ENCODE results near the gene MED15.
A peak's percentile ranks its signal among the peaks of the same experiment; 100 is the strongest.

Gene MED15

GRCh38 chr22:20490183-20490940 lies 17.0 kb upstream of the MED15 start:
- no peak overlapping the region for H3K4me3 Mint-ChIP-seq
- TF ChIP-seq CTCF (IDR thresholded peaks at IDR 0.05; ENCODE audit: unreplicated experiment in 3 of 3), result no peak
- no peak overlapping the region for H3K27ac Mint-ChIP-seq
- peaks cover 40% of the 10 kb centered on the region for H3K4me1 Mint-ChIP-seq
- no peaks in the 10 kb centered on the region for H3K9me3 Mint-ChIP-seq
- no peaks in the 10 kb centered on the region for H3K27me3 Mint-ChIP-seq (ENCODE audit: low read depth)
- H3K36me3 Mint-ChIP-seq (ENCODE audit: low read depth), result peaks cover 15% of the 10 kb centered on the region

- Mint-ChIP-seq H3K4me3 (peak overlapping the region in 1 of 3 experiments; percentile 5), H3K27me3 (ENCODE audit: low read depth) (no peaks in the 10 kb centered on the region), H3K36me3 (ENCODE audit: low read depth) (peaks cover 15% of the 10 kb centered on the region), H3K4me1 (peaks cover 40% of the 10 kb centered on the region), H3K27ac (no peak overlapping the region), H3K9me3 (no peaks in the 10 kb centered on the region)
- no peak for TF ChIP-seq CTCF (IDR thresholded peaks at IDR 0.05; ENCODE audit: unreplicated experiment in 3 of 3)
These were observed 16.5 kb upstream of the MED15 start for GRCh38 chr22:20490941-20491307.

GRCh38 chr22:20491346-20491745 lies 16.1 kb upstream of the MED15 start:
- H3K4me3 Mint-ChIP-seq, result no peak overlapping the region
- no peaks in the 10 kb centered on the region for H3K9me3 Mint-ChIP-seq
- H3K36me3 Mint-ChIP-seq (ENCODE audit: low read depth), result peaks cover 12% of the 10 kb centered on the region

GRCh38 chr22:20494978-20495860 lies 12.2 kb upstream of the MED15 start, which contains the start of gene KLHL22:
Gene KLHL22, minus strand, starts transcription at chr22:20495795. Its CDS starts 6,584 bp downstream, at chr22:20489211.
- TF ChIP-seq CTCF (IDR thresholded peaks at IDR 0.05; ENCODE audit: unreplicated experiment in 3 of 3), result no peak

More at GRCh38 chr22:20491346-20491745, 16.1 kb upstream of the MED15 start:
- Mint-ChIP-seq H3K27me3 (ENCODE audit: low read depth) (no peaks in the 10 kb centered on the region), H3K27ac (no peak overlapping the region), H3K4me1 (peaks cover 40% of the 10 kb centered on the region)
- no peak for TF ChIP-seq CTCF (IDR thresholded peaks at IDR 0.05; ENCODE audit: unreplicated experiment in 3 of 3)

GRCh38 chr22:20495861-20496681 lies 11.3 kb upstream of the MED15 start:
- no peaks in the 10 kb centered on the region for H3K9me3 Mint-ChIP-seq
- peak; percentile 81 to 83 (median 82) for TF ChIP-seq CTCF (IDR thresholded peaks at IDR 0.05; ENCODE audit: unreplicated experiment in 3 of 3)
- H3K36me3 Mint-ChIP-seq (ENCODE audit: low read depth), result peaks cover 13% of the 10 kb centered on the region
- peaks cover 26% of the 10 kb centered on the region for H3K4me1 Mint-ChIP-seq
- H3K4me3 Mint-ChIP-seq, result peak overlapping the region; percentile 96 to 98 (median 98)
- peak overlapping the region; percentile 98 to 100 (median 99) for H3K27ac Mint-ChIP-seq
- no peaks in the 10 kb centered on the region for H3K27me3 Mint-ChIP-seq (ENCODE audit: low read depth)

More at GRCh38 chr22:20494978-20495860, 12.2 kb upstream of the MED15 start, which contains the start of gene KLHL22:
- Mint-ChIP-seq H3K4me3 (peak within 1 kb of the TSS; percentile 96 to 98 (median 98)), H3K9me3 (no peaks in the 10 kb centered on the region), H3K27me3 (ENCODE audit: low read depth) (no peaks in the 10 kb centered on the region), H3K27ac (peak within 1 kb of the TSS; percentile 98 to 100 (median 99)), H3K4me1 (peaks cover 32% of the 10 kb centered on the region), H3K36me3 (ENCODE audit: low read depth) (peaks cover 9% of the 10 kb centered on the region)
